ENCODE results near the gene TSPAN11. TPM values are rescaled to one million over a fixed set of nuclear protein-coding genes. Genes with fewer than 3 reads are reported as not detected.

The TSPAN11 gene
- total and polyA plus RNA-seq, 4 donors = 1.4 to 12.1 (median 3.9) TPM

DNA sequence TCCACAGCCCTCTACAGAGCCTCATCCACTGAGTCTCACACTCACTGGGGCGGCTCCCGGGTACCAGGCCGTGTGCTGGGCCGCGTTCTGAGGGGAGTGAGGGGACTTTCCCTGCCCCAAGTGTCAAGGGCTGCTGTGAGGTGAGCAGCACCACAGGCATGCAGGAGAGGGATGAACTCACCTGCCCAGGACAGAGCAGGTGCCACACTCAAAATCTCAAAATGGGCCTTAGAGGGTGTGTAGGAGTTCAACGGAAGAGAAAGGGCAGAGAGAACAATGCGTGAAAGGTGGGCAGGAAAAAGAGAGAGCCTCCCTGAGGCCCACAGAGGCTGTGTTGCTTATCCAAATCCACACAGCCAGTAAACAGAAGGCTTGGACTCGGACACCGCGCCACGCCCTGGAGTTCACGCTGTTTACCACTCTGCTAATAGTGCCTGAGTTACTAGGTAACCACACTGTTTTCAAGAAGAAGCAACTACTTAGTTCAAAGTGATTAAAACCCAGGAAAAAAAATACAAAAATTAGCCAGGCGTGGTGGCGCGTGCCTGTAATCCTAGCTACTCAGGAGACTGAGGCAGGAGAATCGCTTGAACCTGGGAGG, 32.7 kb downstream of the TSPAN11 start:
- no peak for DNase-seq
- 90 to 94% methylated on average over 16 of the region's 16 CpGs for WGBS, 2 donors
- H3K27me3 ChIP-seq (ENCODE audit: control insufficient read depth in 3 of 3, insufficient read depth in 3 of 3, low read length in 2 of 3) = no peaks in the 10 kb centered on the region
- no peaks in the 10 kb centered on the region for H3K9me3 ChIP-seq (ENCODE audit: control insufficient read depth in 4 of 4, insufficient read depth in 3 of 4, low read length in 3 of 4)
- TF ChIP-seq, protein P1, sequence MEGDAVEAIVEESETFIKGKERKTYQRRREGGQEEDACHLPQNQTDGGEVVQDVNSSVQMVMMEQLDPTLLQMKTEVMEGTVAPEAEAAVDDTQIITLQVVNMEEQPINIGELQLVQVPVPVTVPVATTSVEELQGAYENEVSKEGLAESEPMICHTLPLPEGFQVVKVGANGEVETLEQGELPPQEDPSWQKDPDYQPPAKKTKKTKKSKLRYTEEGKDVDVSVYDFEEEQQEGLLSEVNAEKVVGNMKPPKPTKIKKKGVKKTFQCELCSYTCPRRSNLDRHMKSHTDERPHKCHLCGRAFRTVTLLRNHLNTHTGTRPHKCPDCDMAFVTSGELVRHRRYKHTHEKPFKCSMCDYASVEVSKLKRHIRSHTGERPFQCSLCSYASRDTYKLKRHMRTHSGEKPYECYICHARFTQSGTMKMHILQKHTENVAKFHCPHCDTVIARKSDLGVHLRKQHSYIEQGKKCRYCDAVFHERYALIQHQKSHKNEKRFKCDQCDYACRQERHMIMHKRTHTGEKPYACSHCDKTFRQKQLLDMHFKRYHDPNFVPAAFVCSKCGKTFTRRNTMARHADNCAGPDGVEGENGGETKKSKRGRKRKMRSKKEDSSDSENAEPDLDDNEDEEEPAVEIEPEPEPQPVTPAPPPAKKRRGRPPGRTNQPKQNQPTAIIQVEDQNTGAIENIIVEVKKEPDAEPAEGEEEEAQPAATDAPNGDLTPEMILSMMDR (IDR thresholded peaks at IDR 0.05; ENCODE audit: control extremely low read depth, extremely low read depth) = no peak
- no peak for ATAC-seq (ENCODE audit: insufficient read depth, low FRiP score)
- H3K4me1 ChIP-seq (ENCODE audit: control insufficient read depth in 5 of 5, insufficient read depth in 5 of 5, low read length in 5 of 5) = peaks cover 0 to 2% (median 0%) of the 10 kb centered on the region in 5 donors
- H3K27ac ChIP-seq (ENCODE audit: low read depth in 1 of 2, low read length in 1 of 2) = no peak overlapping the region
- H3K4me3 ChIP-seq = no peak overlapping the region
- H3K36me3 ChIP-seq (ENCODE audit: control insufficient read depth in 4 of 4, insufficient read depth in 4 of 4, low read length in 4 of 4) = no peaks in the 10 kb centered on the region
- H3K9ac ChIP-seq (ENCODE audit: insufficient read depth in 1 of 2, low read length in 2 of 2) = no peak overlapping the region

DNA sequence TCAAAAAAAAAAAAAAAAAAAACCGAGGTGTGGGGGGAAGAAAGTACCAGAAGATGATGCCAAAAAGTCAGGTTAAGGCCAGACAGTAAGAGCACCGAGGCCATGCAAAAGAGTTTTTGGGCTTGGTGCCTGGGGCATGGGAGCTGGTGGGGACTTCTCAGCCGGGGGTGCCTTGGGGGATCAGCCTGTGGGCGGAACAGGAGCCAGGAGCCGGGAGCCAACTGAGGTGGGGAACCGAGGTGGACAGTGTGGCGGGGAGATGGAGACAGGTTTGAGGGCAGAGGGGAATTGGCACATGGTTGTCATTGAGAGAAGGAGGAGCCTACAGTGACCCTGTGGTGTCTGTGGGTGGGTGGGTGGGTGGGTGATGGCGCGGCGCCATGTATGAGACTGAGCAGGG, 33.2 kb downstream of the TSPAN11 start:
- Histone ChIP-seq H3K4me3 (no peak overlapping the region), H3K36me3 (ENCODE audit: control insufficient read depth in 4 of 4, insufficient read depth in 4 of 4, low read length in 4 of 4) (no peaks in the 10 kb centered on the region), H3K27ac (ENCODE audit: low read depth in 1 of 2, low read length in 1 of 2) (no peak overlapping the region), H3K4me1 (ENCODE audit: control insufficient read depth in 5 of 5, insufficient read depth in 5 of 5, low read length in 5 of 5) (no peaks in the 10 kb centered on the region), H3K9ac (ENCODE audit: insufficient read depth in 1 of 2, low read length in 2 of 2) (no peak overlapping the region), H3K9me3 (ENCODE audit: control insufficient read depth in 4 of 4, insufficient read depth in 3 of 4, low read length in 3 of 4) (no peaks in the 10 kb centered on the region), H3K27me3 (ENCODE audit: control insufficient read depth in 3 of 3, insufficient read depth in 3 of 3, low read length in 2 of 3) (no peaks in the 10 kb centered on the region)
- WGBS, 2 donors = 91 to 96% methylated on average over 10 of the region's 10 CpGs
- TF ChIP-seq, protein P1 (IDR thresholded peaks at IDR 0.05; ENCODE audit: control extremely low read depth, extremely low read depth) = no peak
- DNase-seq = no peak
- ATAC-seq (ENCODE audit: insufficient read depth, low FRiP score) = no peak

- Histone ChIP-seq H3K36me3 (ENCODE audit: control insufficient read depth in 4 of 4, insufficient read depth in 4 of 4, low read length in 4 of 4) (no peaks in the 10 kb centered on the region), H3K9ac (ENCODE audit: insufficient read depth in 1 of 2, low read length in 2 of 2) (no peak overlapping the region), H3K27me3 (ENCODE audit: control insufficient read depth in 3 of 3, insufficient read depth in 3 of 3, low read length in 2 of 3) (no peaks in the 10 kb centered on the region), H3K4me1 (ENCODE audit: control insufficient read depth in 5 of 5, insufficient read depth in 5 of 5, low read length in 5 of 5) (no peaks in the 10 kb centered on the region), H3K9me3 (ENCODE audit: control insufficient read depth in 4 of 4, insufficient read depth in 3 of 4, low read length in 3 of 4) (no peaks in the 10 kb centered on the region), H3K4me3 (no peak overlapping the region), H3K27ac (ENCODE audit: low read depth in 1 of 2, low read length in 1 of 2) (no peak overlapping the region)
- TF ChIP-seq, protein P1 (IDR thresholded peaks at IDR 0.05; ENCODE audit: control extremely low read depth, extremely low read depth) = no peak
- DNase-seq (no peak), ATAC-seq (ENCODE audit: insufficient read depth, low FRiP score) (no peak)
- WGBS, 2 donors = 85 to 94% methylated on average over 3 of the region's 3 CpGs
These were observed 34.5 kb downstream of the TSPAN11 start for GRCh38 chr12:30961030-30961429.

- DNase-seq (no peak), ATAC-seq (ENCODE audit: insufficient read depth, low FRiP score) (no peak)
- WGBS, 2 donors = 92 to 93% methylated on average over 2 of the region's 2 CpGs
- no peak overlapping the region for H3K9ac ChIP-seq (ENCODE audit: insufficient read depth in 1 of 2, low read length in 2 of 2)
- TF ChIP-seq, protein P1 (IDR thresholded peaks at IDR 0.05; ENCODE audit: control extremely low read depth, extremely low read depth) = no peak
- H3K27ac ChIP-seq (ENCODE audit: low read depth in 1 of 2, low read length in 1 of 2) = no peak overlapping the region
- no peaks in the 10 kb centered on the region for H3K4me1 ChIP-seq (ENCODE audit: control insufficient read depth in 5 of 5, insufficient read depth in 5 of 5, low read length in 5 of 5)
- H3K27me3 ChIP-seq (ENCODE audit: control insufficient read depth in 3 of 3, insufficient read depth in 3 of 3, low read length in 2 of 3) = no peaks in the 10 kb centered on the region
- H3K36me3 ChIP-seq (ENCODE audit: control insufficient read depth in 4 of 4, insufficient read depth in 4 of 4, low read length in 4 of 4) = no peaks in the 10 kb centered on the region
- no peak overlapping the region for H3K4me3 ChIP-seq
- no peaks in the 10 kb centered on the region for H3K9me3 ChIP-seq (ENCODE audit: control insufficient read depth in 4 of 4, insufficient read depth in 3 of 4, low read length in 3 of 4)
These were observed 35.5 kb downstream of the TSPAN11 start for GRCh38 chr12:30962047-30962446.

Data from lung (tissue), 12 donors.